ENCODE data around the gene STH. TPM values are rescaled to one million over a fixed set of nuclear protein-coding genes. Genes with fewer than 3 reads are reported as not detected.

STH gene
- total and polyA plus RNA-seq, 9 of the 15 experiments (the other 6 are each of a cell fraction or from before 2014, with no cell fraction given): not detected

DNA sequence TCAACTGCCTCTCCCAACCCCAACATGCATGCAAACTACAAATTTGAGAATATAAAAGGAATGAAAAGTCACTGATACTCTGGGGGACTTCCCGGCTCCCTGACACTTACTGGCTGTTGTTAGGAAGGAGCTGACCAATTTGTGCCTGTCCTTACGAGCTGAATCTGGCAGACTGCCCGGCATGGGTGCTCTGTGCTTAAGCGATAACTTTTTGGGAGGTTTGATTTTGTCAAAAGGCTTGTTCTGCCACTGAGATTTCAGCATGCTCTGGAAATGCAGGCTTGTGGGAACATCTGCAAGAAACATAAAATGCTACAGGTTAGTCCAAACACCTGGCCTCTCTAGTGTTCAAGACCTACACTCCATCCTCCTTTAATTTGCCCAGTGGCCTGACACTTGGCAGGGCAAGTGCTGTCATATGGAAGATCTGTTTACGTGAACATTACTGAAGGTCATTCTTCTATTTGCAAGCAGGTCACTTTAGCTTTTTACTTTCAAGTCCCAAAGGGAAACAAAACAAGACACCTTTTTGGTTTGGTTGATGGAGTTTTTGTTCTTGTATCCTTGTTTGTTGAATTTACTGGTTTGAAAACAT, 40.6 kb downstream of the STH start:
- Histone ChIP-seq H3K4me1 (replicated peaks in 1 of 2; ENCODE audit: control insufficient read depth in 2 of 2, insufficient read depth in 2 of 2, low read length in 2 of 2) (peaks cover 0 to 5% of the 10 kb centered on the region in 2 experiments; a peak in 2 of 5 replicates), H3K79me2 (ENCODE audit: control insufficient read depth, insufficient read depth, low read length) (peaks cover 10% of the 10 kb centered on the region; the same call in 2 of the 3 replicates), H3K27me3 (ENCODE audit: control insufficient read depth in 2 of 2, insufficient read depth in 2 of 2, low read length in 2 of 2) (no peaks in the 10 kb centered on the region; a peak in 1 of 5 replicates), H4K20me1 (replicated peaks; ENCODE audit: control insufficient read depth, insufficient read depth, low read length) (no peaks in the 10 kb centered on the region), H3K4me2 (ENCODE audit: insufficient read depth, low read length) (no peak overlapping the region), H3K4me3 (no peak overlapping the region), H3K9ac (ENCODE audit: insufficient read depth in 1 of 2, low read depth in 2 of 2, low read length in 2 of 2) (no peak overlapping the region), H3K36me3 (ENCODE audit: control insufficient read depth, insufficient read depth, low read length) (peaks cover 96% of the 10 kb centered on the region), H3K27ac (ENCODE audit: extremely low read depth, low read depth, low read length) (no peak overlapping the region), H3K9me3 (replicated peaks; ENCODE audit: control insufficient read depth, insufficient read depth, low read depth, low read length) (no peaks in the 10 kb centered on the region), H3K9me1 (ENCODE audit: control insufficient read depth, insufficient read depth, low read length) (no peaks in the 10 kb centered on the region), H2AFZ (ENCODE audit: low read depth, low read length) (no peak overlapping the region)
- BruUV-seq (replicated peaks): no TSS peak
- ATAC-seq (no peak), FAIRE-seq (no peak), DNase-seq (ENCODE audit: extremely low read depth in 1 of 4, low spot score in 3 of 4) (peak in 1 of 4 experiments; percentile 22)
- intact Hi-C loops (cut with micrococcal nuclease): no loop called here
- in situ Hi-C loops (cut with MboI): no loop called here
- WGBS (ENCODE audit: insufficient coverage, low coverage, missing lambda C conversion rate): 59% methylated on average over 5 of the region's 5 CpGs
- POLR2A ChIA-PET: interaction anchor here (0.8 to 1.5 kb wide), 4 partner anchors 11 to 152 kb away, joined by 3 to 4 read pairs (median 4); no protein-coding TSS in a partner anchor
- CTCF ChIA-PET (ENCODE audit: low intra/inter-chr PET ratio): interaction anchor here (0.7 kb wide), 1 partner anchor 10 kb away, joined by 3 read pairs; no protein-coding TSS in a partner anchor
- TF ChIP-seq DACH1 (IDR thresholded peaks at IDR 0.05; ENCODE audit: partially characterized antibody): no peak
- no peak for TF ChIP-seq ZKSCAN8 (CRISPR knock-in tag; IDR thresholded peaks at IDR 0.05)
- TF ChIP-seq HDAC6 (IDR thresholded peaks at IDR 0.05; ENCODE audit: low read depth, low read length): no peak
- TF ChIP-seq, protein P1, sequence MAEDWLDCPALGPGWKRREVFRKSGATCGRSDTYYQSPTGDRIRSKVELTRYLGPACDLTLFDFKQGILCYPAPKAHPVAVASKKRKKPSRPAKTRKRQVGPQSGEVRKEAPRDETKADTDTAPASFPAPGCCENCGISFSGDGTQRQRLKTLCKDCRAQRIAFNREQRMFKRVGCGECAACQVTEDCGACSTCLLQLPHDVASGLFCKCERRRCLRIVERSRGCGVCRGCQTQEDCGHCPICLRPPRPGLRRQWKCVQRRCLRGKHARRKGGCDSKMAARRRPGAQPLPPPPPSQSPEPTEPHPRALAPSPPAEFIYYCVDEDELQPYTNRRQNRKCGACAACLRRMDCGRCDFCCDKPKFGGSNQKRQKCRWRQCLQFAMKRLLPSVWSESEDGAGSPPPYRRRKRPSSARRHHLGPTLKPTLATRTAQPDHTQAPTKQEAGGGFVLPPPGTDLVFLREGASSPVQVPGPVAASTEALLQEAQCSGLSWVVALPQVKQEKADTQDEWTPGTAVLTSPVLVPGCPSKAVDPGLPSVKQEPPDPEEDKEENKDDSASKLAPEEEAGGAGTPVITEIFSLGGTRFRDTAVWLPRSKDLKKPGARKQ (CRISPR knock-in tag; IDR thresholded peaks at IDR 0.05): no peak
- TF ChIP-seq RCOR1 (IDR thresholded peaks at IDR 0.05; ENCODE audit: borderline replicate concordance in 1 of 2, low read depth in 2 of 2, low read length in 2 of 2): peak; percentile 53 to 71; a peak in 2 of 4 replicates
- TF ChIP-seq SMARCA4 (IDR thresholded peaks at IDR 0.05): no peak
- TF ChIP-seq, protein P2, sequence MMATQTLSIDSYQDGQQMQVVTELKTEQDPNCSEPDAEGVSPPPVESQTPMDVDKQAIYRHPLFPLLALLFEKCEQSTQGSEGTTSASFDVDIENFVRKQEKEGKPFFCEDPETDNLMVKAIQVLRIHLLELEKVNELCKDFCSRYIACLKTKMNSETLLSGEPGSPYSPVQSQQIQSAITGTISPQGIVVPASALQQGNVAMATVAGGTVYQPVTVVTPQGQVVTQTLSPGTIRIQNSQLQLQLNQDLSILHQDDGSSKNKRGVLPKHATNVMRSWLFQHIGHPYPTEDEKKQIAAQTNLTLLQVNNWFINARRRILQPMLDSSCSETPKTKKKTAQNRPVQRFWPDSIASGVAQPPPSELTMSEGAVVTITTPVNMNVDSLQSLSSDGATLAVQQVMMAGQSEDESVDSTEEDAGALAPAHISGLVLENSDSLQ (IDR thresholded peaks at IDR 0.05): no peak
- TF ChIP-seq, protein P3, sequence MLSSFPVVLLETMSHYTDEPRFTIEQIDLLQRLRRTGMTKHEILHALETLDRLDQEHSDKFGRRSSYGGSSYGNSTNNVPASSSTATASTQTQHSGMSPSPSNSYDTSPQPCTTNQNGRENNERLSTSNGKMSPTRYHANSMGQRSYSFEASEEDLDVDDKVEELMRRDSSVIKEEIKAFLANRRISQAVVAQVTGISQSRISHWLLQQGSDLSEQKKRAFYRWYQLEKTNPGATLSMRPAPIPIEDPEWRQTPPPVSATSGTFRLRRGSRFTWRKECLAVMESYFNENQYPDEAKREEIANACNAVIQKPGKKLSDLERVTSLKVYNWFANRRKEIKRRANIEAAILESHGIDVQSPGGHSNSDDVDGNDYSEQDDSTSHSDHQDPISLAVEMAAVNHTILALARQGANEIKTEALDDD (IDR thresholded peaks at IDR 0.05): no peak
- no peak for TF ChIP-seq ELF4 (CRISPR knock-in tag; IDR thresholded peaks at IDR 0.05)
- TF ChIP-seq MTF1 (CRISPR knock-in tag; IDR thresholded peaks at IDR 0.05; ENCODE audit: borderline replicate concordance): no peak
- TF ChIP-seq ZNF644 (tag; IDR thresholded peaks at IDR 0.05; ENCODE audit: low read depth): no peak
- peak; percentile 55 for TF ChIP-seq CBFA2T3 (IDR thresholded peaks at IDR 0.05)
- TF ChIP-seq NFIC (IDR thresholded peaks at IDR 0.05): peak; percentile 64
- TF ChIP-seq, protein P4, sequence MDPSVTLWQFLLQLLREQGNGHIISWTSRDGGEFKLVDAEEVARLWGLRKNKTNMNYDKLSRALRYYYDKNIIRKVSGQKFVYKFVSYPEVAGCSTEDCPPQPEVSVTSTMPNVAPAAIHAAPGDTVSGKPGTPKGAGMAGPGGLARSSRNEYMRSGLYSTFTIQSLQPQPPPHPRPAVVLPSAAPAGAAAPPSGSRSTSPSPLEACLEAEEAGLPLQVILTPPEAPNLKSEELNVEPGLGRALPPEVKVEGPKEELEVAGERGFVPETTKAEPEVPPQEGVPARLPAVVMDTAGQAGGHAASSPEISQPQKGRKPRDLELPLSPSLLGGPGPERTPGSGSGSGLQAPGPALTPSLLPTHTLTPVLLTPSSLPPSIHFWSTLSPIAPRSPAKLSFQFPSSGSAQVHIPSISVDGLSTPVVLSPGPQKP (CRISPR knock-in tag; IDR thresholded peaks at IDR 0.05): no peak
- TF ChIP-seq HDAC1 (IDR thresholded peaks at IDR 0.05): 0 out of 4 replicates have a peak, but pooled peaks of 1 of the 2 experiments have one; percentile 18
- peak; percentile 23 for TF ChIP-seq CBFA2T2 (conservative IDR thresholded peaks at IDR 0.05)
- no peak for TF ChIP-seq ATF1 (CRISPR knock-in tag; IDR thresholded peaks at IDR 0.05)
- TF ChIP-seq ATF1 (tag; IDR thresholded peaks at IDR 0.05): no peak
- no peak for TF ChIP-seq TCF3 (CRISPR knock-in tag; IDR thresholded peaks at IDR 0.05)
- TF ChIP-seq EWSR1 (IDR thresholded peaks at IDR 0.05; ENCODE audit: borderline replicate concordance, low read depth, partially characterized antibody): no peak

Measured in K562 (cell line).